ENCODE data around the gene NAA15. TPM values are rescaled to one million over a fixed set of nuclear protein-coding genes. Genes with fewer than 3 reads are reported as not detected.

NAA15 gene
- total RNA-seq, 4 donors from 2014 or later = 23.9 to 34.1 (median 32.2) TPM

- no peaks in the 10 kb centered on the region for H3K9me3 ChIP-seq
- WGBS, 2 donors (ENCODE audit: low coverage in 1 of 2) = 36 to 41% methylated on average over 2 to 8 of the region's 51 CpGs
- peak; percentile 46 for ATAC-seq
- TF ChIP-seq EP300 (IDR thresholded peaks at IDR 0.05) (no peak), POLR2AphosphoS5 (IDR thresholded peaks at IDR 0.05) (no peak), POLR2A (IDR thresholded peaks at IDR 0.05) (no peak)
- TF ChIP-seq, protein P1, sequence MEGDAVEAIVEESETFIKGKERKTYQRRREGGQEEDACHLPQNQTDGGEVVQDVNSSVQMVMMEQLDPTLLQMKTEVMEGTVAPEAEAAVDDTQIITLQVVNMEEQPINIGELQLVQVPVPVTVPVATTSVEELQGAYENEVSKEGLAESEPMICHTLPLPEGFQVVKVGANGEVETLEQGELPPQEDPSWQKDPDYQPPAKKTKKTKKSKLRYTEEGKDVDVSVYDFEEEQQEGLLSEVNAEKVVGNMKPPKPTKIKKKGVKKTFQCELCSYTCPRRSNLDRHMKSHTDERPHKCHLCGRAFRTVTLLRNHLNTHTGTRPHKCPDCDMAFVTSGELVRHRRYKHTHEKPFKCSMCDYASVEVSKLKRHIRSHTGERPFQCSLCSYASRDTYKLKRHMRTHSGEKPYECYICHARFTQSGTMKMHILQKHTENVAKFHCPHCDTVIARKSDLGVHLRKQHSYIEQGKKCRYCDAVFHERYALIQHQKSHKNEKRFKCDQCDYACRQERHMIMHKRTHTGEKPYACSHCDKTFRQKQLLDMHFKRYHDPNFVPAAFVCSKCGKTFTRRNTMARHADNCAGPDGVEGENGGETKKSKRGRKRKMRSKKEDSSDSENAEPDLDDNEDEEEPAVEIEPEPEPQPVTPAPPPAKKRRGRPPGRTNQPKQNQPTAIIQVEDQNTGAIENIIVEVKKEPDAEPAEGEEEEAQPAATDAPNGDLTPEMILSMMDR (IDR thresholded peaks at IDR 0.05) = no peak
- peaks cover 31% of the 10 kb centered on the region for H3K27me3 ChIP-seq
- H3K27ac ChIP-seq = peak within 1 kb of the TSS in 1 of 4 donors; percentile 60
- no peaks in the 10 kb centered on the region for H3K36me3 ChIP-seq
- H3K4me1 ChIP-seq = peaks cover 0 to 15% (median 0%) of the 10 kb centered on the region in 3 donors
- peak within 1 kb of the TSS; percentile 29 to 51 for H3K4me3 ChIP-seq
These were observed 21.3 kb upstream of the NAA15 start, which contains the start of gene MGARP for GRCh38 chr4:139279760-139280620. Gene MGARP, minus strand, starts transcription at chr4:139280225. Its CDS starts 67 bp downstream, at chr4:139280158.

DNA sequence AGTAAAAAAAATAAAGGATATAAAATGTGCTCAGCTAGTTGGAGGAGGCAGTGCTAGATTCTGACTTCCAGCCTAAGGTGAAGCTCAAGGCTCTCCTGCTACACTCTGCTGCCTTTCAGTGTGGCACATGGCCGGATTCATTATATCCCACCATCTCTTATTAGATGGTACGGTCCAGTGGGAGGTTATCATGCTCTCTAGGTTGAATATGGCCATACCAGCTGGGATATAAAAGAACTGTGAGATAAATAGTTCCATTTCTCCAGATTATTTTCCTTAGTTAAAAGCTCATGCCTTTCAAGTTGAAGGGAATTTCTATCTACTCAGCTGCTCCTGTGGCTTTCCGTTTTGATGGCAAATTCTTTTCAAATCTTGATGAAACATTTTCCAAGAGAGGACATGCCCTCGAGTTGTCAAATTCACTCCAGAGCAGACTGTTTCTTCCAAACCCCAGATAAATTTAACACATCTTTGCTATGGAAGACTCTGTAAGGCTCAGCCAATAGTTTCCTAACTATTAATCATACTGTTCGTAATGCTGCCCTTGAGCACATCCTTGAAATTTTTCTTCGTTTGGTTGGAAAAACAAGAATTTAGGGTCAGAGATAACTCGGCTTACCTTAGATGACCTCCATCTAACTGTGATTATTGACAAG is 19.1 kb upstream of the NAA15 start:
- no peak for TF ChIP-seq EP300 (IDR thresholded peaks at IDR 0.05)
- no peak for TF ChIP-seq POLR2AphosphoS5 (IDR thresholded peaks at IDR 0.05)
- TF ChIP-seq, protein P1 (IDR thresholded peaks at IDR 0.05) = no peak
- no peak for TF ChIP-seq POLR2A (IDR thresholded peaks at IDR 0.05)
- 48 to 64% methylated on average over 6 to 7 of the region's 7 CpGs for WGBS, 2 donors (ENCODE audit: low coverage in 1 of 2)
- H3K27ac ChIP-seq = no peak overlapping the region
- peaks cover 23% of the 10 kb centered on the region for H3K27me3 ChIP-seq
- H3K9me3 ChIP-seq = no peaks in the 10 kb centered on the region
- no peak for ATAC-seq
- H3K4me1 ChIP-seq = peaks cover 0 to 15% (median 0%) of the 10 kb centered on the region in 3 donors
- H3K4me3 ChIP-seq = no peak overlapping the region
- H3K36me3 ChIP-seq = peaks cover 0 to 3% of the 10 kb centered on the region in 2 donors

- Histone ChIP-seq H3K4me3 (no peak overlapping the region), H3K36me3 (peaks cover 0 to 8% of the 10 kb centered on the region in 2 donors), H3K9me3 (no peaks in the 10 kb centered on the region), H3K27me3 (peaks cover 21% of the 10 kb centered on the region), H3K4me1 (peaks cover 0 to 15% (median 0%) of the 10 kb centered on the region in 3 donors), H3K27ac (no peak overlapping the region)
- TF ChIP-seq EP300 (IDR thresholded peaks at IDR 0.05) = no peak
- TF ChIP-seq POLR2A (IDR thresholded peaks at IDR 0.05) = no peak
- TF ChIP-seq, protein P1 (IDR thresholded peaks at IDR 0.05) = no peak
- no peak for TF ChIP-seq POLR2AphosphoS5 (IDR thresholded peaks at IDR 0.05)
- ATAC-seq = no peak
These were observed 18.6 kb upstream of the NAA15 start for GRCh38 chr4:139282721-139283075.

GRCh38 chr4:139286186-139286698 is 15.1 kb upstream of the NAA15 start:
- Histone ChIP-seq H3K27me3 (no peaks in the 10 kb centered on the region), H3K4me1 (no peaks in the 10 kb centered on the region), H3K4me3 (no peak overlapping the region), H3K36me3 (peaks cover 0 to 42% of the 10 kb centered on the region in 2 donors), H3K9me3 (no peaks in the 10 kb centered on the region), H3K27ac (no peak overlapping the region)
- TF ChIP-seq, protein P1 (IDR thresholded peaks at IDR 0.05) = no peak
- ATAC-seq = no peak
- WGBS, 2 donors (ENCODE audit: low coverage in 1 of 2) = 88% methylated on average over 7 of the region's 7 CpGs; no CpG with 5 or more reads in 1 of the 2 donors

Measured in gastroesophageal sphincter (tissue), 4 donors.